Vein endothelial cell (primary cell): Measurements from ENCODE around the gene CACNA1G. TPM values are rescaled to one million over a fixed set of nuclear protein-coding genes. Genes with fewer than 3 reads are reported as not detected.

Source experiments
- total RNA-seq: library from RNA; depleted of rRNA; stranded (reverse); fragments of >200 nt; gene quantifications from 2 replicates; pipeline ENCODE4 v1.2.3, GENCODE V29; 2012

CACNA1G gene
- not detected in 2 replicates for total RNA-seq

DNA sequence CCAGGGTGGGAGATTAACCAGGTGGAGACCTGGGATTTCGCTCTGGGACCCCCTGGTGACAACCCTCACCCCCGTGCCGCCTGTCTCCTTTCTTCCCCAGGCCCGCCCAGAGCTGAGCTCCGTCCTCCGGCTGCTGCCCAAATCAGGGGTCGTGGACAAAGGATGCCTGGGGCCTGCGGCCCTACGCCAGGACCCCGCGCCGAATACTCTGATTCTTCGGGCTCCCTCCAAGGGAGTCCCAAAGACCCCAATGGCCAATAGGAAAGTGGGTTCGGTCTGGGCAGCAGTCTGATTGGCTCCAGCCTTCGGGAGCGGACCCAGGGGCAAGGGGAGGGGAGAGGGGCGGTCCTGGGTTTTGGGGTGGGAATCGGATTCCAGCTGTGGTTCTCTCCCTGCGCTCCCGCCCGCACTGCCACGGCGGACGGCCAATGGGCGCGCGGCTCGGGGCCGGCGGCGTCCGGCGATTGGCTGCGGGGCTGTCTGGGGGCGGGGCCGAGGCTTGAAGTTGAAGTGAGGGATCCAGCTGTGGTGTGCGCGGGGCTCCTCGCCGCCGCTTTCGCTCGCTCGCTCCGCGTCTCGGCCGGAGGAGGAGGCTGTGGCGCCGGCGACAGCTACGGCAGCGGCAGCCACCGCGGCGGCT lies at the start of gene CACNA1G:
Gene CACNA1G (plus strand): TSS at position 531 of the 640 bp plus-strand sequence. CDS start 745 bp downstream, outside the sequence.

DNA sequence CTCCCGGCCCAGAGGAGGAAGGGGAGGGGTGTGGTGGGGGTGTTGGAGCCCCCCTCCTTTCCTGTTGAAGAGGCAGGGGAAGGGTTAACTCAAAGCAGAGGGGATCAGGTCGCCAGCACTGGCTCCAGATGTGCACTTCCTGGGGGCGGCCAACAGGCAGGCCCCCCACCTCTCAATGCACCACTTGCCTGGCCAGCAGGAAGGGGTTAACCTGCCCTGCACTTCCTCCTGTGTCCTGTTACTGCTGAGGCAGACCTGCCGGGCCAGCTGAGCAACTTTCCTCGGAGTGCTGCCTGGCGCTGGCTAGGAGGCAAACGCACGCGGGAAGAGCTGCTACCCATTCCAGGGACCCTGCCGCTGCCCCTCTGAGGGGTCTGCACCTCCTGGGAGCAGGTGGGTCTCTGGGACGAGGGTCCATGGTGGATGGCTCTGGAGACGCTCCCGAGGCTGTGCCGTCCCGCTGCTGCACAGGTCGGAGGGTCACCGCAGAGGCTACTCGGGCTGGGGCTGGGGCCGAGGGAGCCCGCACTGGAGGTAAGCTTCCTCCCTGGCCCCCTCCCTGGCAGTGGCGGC lies 28.0 kb upstream of the CACNA1G start, which contains the start of gene EPN3:
Gene EPN3 (plus strand): TSS at position 284 of the 573 bp plus-strand sequence. CDS start 3,822 bp downstream, outside the sequence.

DNA sequence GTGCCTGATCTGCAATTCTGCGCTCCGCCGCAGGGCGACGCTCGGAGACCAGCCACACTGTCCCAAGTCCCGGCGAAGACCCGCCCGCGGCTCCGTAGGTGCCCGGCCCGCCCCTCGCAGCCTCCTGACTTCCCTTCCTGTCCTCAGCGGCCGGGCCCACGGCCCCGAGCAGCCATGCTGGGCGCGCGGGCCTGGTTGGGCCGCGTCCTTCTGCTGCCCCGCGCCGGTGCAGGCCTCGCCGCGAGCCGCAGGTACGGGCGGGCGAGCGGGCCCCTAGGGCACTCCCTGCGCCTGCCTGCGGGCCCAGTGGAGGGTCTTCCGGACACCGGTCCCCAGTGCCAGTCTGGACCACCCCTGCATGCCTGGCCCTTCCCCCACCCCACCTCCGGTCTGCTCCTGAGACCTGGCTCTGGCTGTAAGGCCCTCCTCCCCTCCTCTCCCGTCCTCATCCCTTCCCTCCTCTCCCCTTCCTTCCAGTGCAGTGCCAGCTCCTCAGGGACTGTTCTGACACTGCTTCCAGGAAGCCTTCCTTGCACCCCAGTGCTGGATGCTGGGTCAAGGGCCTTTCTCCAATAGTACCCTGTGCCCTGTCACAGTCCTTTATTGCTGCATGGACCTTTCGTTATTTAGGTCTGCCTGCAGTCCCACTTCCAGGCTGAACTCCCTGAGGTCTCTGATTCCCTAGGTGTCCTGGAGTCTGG lies 13.3 kb upstream of the CACNA1G start, which contains the start of gene SPATA20:
Gene SPATA20 (plus strand): TSS at position 140 of the 701 bp plus-strand sequence. CDS start 35 bp downstream, at position 175.

DNA sequence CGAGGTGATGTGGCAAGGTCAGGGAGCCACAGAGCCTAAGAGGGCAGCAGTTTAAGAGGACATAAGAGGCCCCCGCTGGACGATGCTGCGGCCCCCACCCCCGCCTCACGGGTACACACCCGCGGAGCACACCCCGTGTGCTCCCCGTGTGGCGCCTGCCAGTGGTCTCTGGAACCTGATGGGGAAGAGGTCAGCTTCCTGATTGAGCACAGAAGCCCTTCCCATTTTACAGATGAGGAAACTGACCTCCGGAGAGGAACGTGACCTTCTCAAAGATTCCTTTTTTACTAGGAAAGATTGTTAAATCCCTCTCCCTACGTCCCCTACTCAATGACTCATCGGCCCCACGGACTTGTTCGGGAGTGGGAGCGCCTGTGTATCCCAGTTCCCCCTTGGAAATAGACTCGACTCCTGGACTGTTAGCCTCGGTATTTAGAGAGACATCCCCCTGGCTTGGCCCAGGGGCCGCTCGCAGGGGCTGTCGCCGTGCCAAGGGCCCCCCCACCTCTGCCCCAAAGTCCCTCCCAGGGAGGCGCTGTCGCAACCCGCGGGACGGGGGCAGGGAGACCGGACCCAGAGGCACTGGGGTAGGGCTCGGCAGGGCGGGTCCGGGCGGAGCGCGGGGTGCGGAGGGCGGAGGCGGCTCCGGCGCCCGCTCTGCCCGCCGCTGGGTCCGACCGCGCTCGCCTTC lies 73.9 kb downstream of the CACNA1G start, which contains the start of gene ABCC3:
Gene ABCC3 (plus strand): TSS at position 658 of the 691 bp plus-strand sequence. CDS start 56 bp downstream, outside the sequence.

Other genes starting within 250 kb of the CACNA1G start
- gene XYLT2, start 214.6 kb upstream of the CACNA1G start, total RNA-seq = 25.0 and 33.3 TPM in 2 replicates
- 55.9 and 63.3 TPM in 2 replicates for gene MRPL27, start 187.5 kb upstream of the CACNA1G start, total RNA-seq
- 2.3 and 3.3 TPM in 2 replicates for gene EME1, start 187.5 kb upstream of the CACNA1G start, total RNA-seq
- gene LRRC59, start 163.2 kb upstream of the CACNA1G start, total RNA-seq = 172 and 226 TPM in 2 replicates
- gene ACSF2, start 134.5 kb upstream of the CACNA1G start, total RNA-seq = 9.9 and 17.3 TPM in 2 replicates
- not detected in 2 replicates for gene CHAD, start 91.8 kb upstream of the CACNA1G start, total RNA-seq
- 24.9 and 28.4 TPM in 2 replicates for gene RSAD1, start 81.9 kb upstream of the CACNA1G start, total RNA-seq
- 0.29 TPM in 1 of 2 replicates, not detected in the other for gene MYCBPAP, start 52.3 kb upstream of the CACNA1G start, total RNA-seq
- under 0.01 TPM in 1 of 2 replicates, not detected in the other for gene EPN3, start 28.0 kb upstream of the CACNA1G start, total RNA-seq
- 52.6 and 56.7 TPM in 2 replicates for gene SPATA20, start 13.5 kb upstream of the CACNA1G start, total RNA-seq
- 1.7 and 5.2 TPM in 2 replicates for gene ABCC3, start 74.2 kb downstream of the CACNA1G start, total RNA-seq
- 40.8 and 58.5 TPM in 2 replicates for gene ANKRD40, start 147.2 kb downstream of the CACNA1G start, total RNA-seq
- 19.6 and 30.3 TPM in 2 replicates for gene LUC7L3, start 158.9 kb downstream of the CACNA1G start, total RNA-seq
- not detected in 2 replicates for gene ANKRD40CL, start 206.8 kb downstream of the CACNA1G start, total RNA-seq